Stimulated activated CD4-positive, alpha-beta T cell treated with anti-CD3 and anti-CD28 coated beads, TNF-alpha, amount 100 ng/mL, for 24 hours (primary cell): Measurements from ENCODE around the gene NR2C1.
A peak's percentile ranks its signal among the peaks of the same experiment; 100 is the strongest.
"Not testable (repeated sequence)": the region's sequence is repeated elsewhere in the genome, so short reads cannot be mapped to it uniquely, and the experiment has no call there.

Source experiments
- DNase-seq, 3 experiments: peaks; one replicate each; pipeline ENCODE4 v3.0.0-alpha.2; 2020; ENCODE audit warnings: low read depth in 3 of 3

The NR2C1 gene

GRCh38 chr12:95072900-95073697 is at the start of gene NR2C1:
TSS of gene NR2C1 (minus strand) at chr12:95073618. CDS start at chr12:95067384, 6,234 bp downstream.
- peak; percentile 82 to 90 (median 86) for DNase-seq

- no peak for DNase-seq
Observed at GRCh38 chr12:95118788-95119179, 45.4 kb upstream of the NR2C1 start.

DNA sequence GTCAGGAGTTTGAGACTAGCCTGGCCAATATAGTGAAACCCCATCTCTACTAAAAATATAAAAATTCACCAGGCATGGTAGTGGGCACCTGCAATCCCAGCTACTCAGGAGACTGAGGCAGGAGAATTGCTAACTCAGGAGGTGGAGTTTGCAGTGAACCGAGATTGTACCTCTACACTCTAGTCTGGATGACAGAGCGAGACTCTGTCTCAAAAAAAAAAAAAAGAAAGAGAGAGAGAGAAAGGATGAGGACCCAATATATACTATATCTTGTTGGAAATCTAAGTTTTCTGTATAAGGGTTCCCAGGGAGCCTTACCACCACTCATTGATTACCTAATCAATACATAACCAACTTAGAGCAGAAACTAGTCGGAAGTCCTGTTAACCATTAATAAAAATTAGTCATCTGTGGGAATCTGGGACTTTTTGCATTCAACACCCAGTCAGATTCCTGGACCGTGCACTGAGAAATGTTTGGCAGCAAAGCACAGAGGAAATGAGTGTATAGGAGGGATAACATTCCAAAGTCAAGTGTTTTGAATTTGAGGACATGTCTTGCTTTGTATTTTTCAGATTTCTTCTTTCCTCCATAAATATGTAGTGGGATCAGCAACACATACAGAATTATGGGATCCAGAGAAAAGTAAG is 44.8 kb upstream of the NR2C1 start:
- no peak for DNase-seq

DNA sequence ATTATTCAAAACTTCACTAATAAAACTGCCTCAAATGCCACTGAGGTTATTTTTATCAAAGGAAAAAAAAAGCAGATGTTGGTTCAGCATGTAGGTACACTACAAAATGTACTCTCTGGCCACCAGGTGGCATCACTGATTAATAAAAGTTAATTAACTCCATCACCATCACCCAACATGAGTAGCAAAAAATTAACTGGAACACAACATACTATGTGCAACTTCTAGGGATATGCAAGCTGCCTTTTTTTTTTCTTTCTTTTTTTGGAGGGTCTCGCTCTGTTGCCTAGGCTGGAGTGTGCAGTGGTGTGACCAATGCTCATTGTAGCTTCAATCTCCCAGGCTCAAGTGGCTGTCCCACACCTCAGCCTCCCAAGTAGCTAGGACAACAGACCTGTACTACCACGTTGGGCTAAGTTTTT is 43.8 kb upstream of the NR2C1 start:
- peak; percentile 18 to 47 (median 35) for DNase-seq

DNA sequence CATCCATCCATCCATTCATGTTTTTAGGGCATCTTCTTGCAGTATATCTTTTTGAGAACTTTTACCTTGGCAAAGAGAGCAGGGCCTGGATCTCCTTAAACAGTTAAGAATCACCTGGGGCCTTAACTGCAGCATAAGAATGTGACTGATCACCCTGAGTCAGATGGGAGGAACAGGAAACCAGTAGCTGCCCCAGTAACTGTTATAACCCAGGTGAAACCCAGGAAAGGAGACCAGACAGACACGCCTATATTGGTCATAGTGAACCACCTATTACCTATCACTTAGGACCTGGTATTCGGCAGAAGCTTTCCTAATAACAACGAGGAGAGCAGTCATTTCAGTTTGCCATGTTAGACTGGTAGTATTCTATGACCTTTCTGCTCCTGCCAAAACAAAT is 43.4 kb upstream of the NR2C1 start:
- DNase-seq = no peak

DNA sequence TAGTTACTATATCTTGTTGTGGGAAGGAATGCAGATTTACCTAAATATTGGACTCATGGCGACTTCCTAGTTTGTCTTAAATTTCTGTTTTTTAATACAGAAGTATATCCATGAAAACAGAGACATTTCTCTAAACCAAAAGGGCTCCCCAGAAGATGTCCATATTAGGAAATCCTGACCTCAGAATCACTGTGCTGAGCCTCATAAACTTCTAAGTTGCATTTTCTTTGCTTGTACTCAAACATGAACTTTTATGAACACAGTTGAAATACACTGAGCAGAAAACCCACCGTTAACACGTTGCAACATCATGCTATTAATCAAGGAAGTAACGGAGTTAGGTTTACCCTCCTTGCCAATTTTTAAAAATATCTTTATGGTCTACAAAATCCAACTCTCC is 42.9 kb upstream of the NR2C1 start:
- no peak for DNase-seq

DNA sequence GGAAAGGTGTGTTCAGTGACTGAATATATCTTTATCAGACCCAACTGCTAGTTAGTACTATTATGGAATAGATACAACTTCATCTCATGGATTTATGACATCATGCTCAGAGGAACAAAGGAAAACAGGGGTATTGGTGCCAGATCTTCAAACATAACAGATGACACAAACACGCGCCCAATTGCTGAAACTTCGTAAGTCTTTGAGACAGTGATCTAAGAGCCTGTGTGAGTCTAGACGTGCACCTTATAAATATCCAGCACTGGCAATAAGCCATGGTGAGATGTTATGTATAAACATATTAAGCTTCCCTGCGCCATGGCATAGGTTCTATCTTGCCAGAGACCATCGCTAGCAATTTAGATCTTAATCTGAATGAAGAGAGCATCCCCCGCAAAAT is 42.2 kb upstream of the NR2C1 start:
- no peak for DNase-seq

DNA sequence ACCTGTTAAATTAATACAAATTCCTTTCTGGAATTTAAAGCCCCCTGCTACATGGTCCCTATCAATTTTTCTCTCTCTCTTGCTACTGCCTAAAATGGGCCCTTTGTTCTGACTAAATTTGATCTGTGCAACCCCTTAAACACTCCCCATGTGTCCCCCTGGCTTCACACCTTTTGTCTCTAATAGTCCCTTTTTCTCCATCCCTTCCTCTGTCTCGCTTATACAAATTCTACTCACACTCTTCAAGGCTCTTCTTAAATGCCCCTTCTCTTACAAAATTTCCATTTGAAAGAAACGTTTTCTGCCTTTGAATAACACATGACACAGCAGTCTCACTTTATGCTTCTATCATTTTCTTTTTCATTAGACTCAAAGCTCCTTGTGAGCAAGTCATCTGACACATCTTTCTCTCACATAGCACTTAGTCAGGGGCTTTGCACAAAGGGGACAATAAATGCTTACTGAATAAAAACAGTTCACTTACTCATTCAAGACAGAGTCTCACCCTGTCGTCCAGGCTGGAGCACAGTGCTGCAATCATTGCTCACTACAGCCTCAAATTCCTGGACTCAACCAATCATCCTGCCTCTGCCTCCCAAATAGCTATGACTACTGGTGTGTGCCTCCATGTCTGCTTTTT is 41.5 kb upstream of the NR2C1 start:
- no peak for DNase-seq

DNA sequence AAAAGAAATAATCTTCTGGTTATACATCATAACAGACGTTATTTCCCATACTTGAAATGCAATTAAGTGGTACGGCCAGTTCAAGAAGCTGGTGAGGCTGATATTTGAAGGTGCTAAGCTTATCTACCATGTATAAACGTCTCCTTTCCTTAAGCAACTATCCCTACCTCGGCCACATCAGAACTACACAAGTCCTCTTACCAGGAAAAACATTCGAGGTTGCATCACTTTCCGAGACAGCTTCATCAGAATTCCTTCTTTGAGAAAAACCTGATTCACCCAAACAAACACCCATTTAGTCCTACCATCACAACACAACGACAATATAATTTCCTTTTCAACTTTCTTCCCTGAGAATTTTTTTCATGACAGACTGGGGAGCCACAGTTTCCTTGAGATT is 33.9 kb upstream of the NR2C1 start:
- DNase-seq = no peak

DNA sequence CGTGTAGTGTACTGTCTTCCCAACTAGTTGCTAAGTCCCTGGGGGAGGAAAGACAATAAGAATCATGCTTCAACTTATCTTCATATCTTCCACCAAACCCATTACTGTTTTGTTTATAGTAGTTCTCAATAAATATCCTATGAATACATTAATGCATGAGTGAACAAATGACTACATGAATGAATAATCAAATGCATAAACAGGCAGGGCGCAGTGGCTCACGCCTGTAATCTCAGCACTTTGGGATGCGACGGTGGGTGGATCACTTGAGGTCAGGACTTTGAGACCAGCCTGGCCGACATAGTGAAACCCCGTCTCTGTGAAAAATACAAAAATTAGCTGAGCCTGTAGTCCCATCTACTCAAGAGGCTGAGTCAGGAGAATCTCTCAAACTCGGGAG is 32.1 kb upstream of the NR2C1 start:
- no peak for DNase-seq

DNA sequence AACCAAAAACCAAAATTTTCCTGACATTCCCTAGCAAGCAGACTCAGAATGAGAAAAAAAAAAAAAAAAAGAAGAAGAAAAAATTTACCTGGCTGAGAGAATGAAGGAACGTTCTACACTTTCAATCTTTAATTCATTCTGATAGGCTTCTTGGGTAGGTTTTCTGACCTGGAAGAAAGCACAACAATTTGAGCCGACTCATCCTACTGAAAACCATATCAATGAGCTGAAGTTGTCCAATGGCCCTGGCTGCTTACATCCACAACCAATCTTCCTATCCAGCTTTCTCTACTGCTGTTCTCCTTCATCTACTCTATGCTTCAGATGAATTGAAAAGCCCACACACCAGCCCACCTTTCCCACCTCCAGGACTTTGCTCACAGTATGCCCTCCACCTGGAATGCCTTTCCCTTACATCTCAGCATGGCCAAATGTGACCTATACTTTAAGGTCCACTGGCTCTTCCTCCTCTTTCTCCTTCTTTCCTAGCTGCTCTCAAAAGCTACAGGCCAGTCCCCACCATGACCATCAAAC is 31.6 kb upstream of the NR2C1 start:
- no peak for DNase-seq

DNA sequence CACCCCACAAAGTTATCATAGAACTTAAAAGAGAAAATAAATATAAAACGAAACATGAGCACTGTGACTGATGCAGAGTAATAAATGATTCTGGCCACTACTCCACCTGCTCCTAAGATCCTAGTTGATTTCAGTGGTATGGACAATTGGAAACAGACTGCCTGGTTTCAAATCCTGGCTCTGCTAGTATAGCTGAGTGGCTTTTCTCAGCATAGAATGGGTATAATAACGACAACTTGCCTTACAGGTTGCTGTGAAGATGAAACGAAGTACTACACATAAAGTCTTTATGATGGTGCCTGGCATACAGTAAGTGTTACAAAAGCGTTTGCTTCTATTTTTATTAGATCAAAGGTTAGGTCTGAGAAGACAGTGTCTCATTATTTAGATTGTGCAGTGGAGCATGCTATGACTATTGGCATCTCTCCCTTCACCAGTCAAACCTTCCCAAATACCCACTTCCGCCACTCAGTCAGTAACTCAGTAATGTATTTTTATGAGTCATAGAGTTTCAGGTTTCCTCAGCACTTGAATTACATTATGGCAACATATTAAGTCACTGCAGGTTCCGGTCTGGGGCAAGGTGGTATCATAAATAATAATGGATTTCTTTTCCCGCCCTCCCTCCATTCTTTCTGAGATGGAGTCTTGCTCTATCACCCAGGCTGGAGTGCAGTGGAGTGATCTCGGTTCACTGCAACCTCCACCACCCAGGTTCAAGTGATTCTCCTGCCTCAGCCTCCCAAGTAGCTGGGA is 29.7 kb upstream of the NR2C1 start:
- peak; percentile 6 to 28 (median 12) for DNase-seq

- not testable (repeated sequence) for DNase-seq
Observed at GRCh38 chr12:95101957-95102356, 28.5 kb upstream of the NR2C1 start.

DNA sequence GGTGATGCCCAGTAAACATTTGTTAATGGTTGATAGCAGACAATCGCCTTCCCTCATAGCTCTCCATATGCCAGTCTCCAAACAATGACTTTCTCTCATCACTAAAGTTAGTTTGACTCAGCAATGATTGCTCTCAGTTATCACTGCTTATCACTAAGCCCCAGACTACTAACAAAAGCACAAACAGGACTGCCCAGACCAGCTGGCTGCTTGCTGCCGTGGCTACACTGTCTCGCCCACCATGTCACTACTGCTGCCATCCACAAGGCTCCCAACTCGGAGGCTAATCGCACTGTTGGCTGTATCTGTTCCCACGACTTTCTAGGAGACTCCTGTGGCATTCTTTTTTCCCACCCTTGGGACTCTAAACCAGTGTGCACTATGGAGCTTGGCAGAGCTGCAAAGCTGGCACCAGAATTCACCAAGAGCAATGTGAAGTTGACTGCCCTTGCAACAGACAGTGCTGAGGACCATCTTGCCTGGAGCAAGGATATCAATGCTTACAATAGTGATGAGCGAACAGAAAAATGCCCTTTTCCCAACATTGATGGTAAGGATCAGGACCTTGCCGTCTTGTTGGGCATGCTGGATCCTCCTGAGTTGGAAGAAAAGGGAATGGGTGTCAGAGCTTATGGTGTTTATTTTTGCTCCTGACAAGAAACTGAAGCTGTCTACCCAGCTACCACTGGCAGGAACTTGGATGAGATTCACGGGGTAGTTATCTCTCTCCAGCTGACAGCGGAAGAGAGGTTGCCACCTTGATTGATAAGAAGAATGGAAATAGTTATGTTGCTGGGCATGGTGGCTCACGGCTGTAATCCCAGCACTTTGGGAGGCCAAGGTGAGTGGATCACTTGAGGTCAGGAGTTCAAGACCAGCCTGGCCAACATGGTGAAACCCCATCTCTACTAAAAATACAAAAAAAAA is 27.1 kb upstream of the NR2C1 start:
- no peak for DNase-seq

- no peak for DNase-seq
Observed at GRCh38 chr12:95099270-95099790, 25.9 kb upstream of the NR2C1 start.

DNA sequence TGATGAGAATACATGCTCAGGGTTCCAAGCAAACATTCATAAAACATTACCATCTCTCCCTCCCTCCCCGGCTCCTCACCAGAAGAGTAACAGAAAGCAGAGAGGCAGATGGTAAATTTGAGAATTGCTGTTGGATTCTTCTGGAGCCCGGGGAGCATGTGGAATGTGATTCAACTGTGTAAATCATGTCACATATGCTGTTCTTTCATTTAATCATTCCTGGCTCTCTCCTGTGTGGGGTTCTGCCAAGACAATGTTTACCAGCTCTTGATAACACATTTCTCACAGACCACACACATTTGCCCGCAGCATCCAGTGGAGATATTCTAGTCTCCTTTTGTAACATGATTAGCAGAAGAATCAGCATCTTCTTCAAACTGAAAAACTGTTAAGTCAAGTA is 23.4 kb upstream of the NR2C1 start:
- DNase-seq = no peak

GRCh38 chr12:95096378-95096777 is 23.0 kb upstream of the NR2C1 start:
- no peak for DNase-seq

DNA sequence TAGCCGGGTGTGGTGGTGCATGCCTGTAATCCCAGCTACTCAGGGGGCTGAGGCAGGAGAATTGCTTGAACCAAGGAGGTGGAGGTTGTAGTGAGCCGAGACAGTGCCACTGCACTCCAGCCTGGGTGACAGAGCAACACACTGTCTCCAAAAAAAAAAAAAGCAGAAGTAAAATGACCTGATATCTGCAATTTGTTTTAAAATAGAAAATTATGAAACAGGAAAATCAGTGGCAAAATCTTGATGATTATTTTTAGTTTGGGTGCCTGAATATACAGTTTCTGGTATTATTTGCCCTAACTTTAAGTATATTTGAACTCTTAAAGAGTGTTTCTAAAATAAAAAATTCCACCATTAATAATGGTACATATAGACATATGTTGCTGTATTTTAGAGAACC is 22.4 kb upstream of the NR2C1 start:
- DNase-seq = not testable (repeated sequence)

- DNase-seq = no peak
Observed at GRCh38 chr12:95089462-95089861, 16.0 kb upstream of the NR2C1 start.

DNA sequence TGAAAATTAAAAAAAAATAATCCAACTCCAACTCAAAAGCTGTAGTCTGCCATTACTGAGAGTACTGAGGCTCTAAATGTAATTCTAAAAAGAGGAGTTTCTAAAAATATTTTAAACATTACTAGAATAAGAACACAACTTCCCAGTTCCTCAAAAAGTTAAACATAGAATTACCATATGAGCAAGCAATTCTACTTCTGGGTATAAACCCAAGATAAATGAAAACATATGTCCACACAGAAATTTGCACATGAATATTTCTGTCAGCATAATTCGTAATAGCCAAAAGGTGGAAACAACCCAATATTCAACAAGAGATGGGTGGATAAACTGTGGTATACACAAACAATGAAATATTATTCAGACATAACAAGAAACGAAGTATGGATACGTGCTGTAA is 15.0 kb upstream of the NR2C1 start:
- no peak for DNase-seq

GRCh38 chr12:95085612-95086011 is 12.2 kb upstream of the NR2C1 start:
- no peak for DNase-seq
